ENCODE data around the gene OR2T10. TPM values are rescaled to one million over a fixed set of nuclear protein-coding genes. Genes with fewer than 3 reads are reported as not detected.
"Not testable (repeated sequence)": the region's sequence is repeated elsewhere in the genome, so short reads cannot be mapped to it uniquely, and the experiment has no call there.

OR2T10 gene
- polyA plus RNA-seq, 4 donors: 0.14 to 0.34 TPM; not detected in 2

GRCh38 chr1:248596615-248597014, 885 bp downstream of the OR2T10 start:
- no peak for DNase-seq (ENCODE audit: low read depth in 4 of 4, low spot score in 3 of 4)

DNA sequence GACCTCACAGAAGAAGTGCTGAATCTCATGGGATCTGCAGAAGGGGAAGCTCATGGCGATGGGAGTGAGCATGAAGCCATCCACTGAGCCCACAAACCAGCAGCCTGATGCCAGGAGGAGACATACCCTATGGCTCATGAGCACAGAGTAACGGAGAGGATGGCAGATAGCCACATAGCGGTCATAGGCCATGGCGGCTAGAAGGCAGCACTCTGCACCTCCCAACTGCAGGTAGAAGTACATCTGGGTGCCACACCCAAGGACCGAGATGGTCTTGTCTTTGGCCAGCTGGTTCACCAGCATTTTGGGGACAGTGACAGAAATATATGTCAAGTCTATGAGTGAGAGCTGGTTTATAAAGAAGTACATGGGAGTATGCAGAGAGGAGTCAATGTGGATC, 4.3 kb downstream of the OR2T10 start:
- no peak for DNase-seq (ENCODE audit: low read depth in 4 of 4, low spot score in 3 of 4)

GRCh38 chr1:248592655-248593054, 4.8 kb downstream of the OR2T10 start:
- no peak for DNase-seq (ENCODE audit: low read depth in 4 of 4, low spot score in 3 of 4)

GRCh38 chr1:248590055-248590454, 7.4 kb downstream of the OR2T10 start:
- DNase-seq (ENCODE audit: low read depth in 4 of 4, low spot score in 3 of 4): no peak

- DNase-seq (ENCODE audit: low read depth in 4 of 4, low spot score in 3 of 4): no peak
These were observed 8.2 kb downstream of the OR2T10 start for GRCh38 chr1:248589334-248589733.

DNA sequence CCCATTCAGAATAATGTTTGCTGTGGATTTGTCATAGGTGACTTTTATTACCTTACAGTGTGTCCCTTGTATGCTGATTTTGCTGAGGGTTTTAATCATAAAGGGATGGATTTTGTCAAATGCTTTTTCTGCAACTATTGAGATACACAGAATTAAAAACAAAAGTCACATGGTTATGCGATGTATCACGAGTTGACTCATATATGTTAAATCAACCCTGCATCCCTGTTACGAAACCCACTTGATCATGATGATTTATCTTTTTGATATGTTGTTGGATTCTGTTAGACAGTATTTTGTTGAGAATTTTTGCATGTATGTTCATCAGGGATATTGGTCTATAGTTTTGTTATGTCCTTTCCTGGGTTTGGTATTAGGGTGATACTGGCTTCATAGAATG, 12.2 kb downstream of the OR2T10 start:
- no peak for DNase-seq (ENCODE audit: low read depth in 4 of 4, low spot score in 3 of 4)

- DNase-seq (ENCODE audit: low read depth in 4 of 4, low spot score in 3 of 4): no peak
These were observed 21.1 kb downstream of the OR2T10 start for GRCh38 chr1:248576260-248576980.

DNA sequence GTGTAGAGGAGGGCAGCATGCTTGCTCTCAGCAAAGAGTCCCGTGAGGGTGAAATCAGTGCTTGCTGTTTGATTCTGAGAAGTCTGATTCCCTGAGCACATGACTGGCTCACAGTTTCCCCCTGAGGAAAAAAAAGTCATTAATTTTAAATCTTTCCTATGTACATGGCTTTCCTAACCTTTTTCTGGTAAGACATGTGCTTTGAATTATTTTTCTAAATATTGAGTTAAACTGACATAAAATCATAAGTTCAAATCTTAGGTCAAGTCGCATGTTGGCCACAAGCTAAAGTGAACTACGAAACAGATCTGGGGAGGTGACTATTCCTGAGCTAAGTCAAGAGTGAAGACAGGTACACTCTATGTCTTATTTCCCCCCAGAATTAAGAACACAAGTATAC, 22.8 kb downstream of the OR2T10 start, which contains the start of gene OR2T34:
Gene OR2T34 (minus strand): TSS at position 101 of the 400 bp plus-strand sequence. CDS start 0 bp downstream, at position 101.
- DNase-seq (ENCODE audit: low read depth in 4 of 4, low spot score in 3 of 4): not testable (repeated sequence)

GRCh38 chr1:248573856-248574255, 23.6 kb downstream of the OR2T10 start:
- not testable (repeated sequence) for DNase-seq (ENCODE audit: low read depth in 4 of 4, low spot score in 3 of 4)

DNA sequence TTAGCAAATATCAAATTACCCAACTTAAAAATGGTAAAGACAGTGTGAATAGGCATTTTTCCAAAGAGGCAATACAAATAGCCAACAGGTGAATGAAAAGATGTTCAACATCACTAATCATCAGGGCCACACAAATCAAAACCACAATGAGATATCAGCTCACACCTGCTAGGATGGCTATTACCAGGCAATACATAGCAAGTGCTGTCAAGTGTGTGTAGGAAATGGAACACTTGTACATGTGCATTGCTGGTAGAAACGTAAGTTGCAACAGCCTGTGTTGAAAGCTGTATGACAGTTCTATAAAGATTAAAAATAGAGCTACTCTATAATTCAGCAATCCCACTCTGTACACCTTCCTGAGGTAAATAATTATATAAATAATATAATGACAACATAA, 25.5 kb downstream of the OR2T10 start:
- DNase-seq (ENCODE audit: low read depth in 4 of 4, low spot score in 3 of 4): not testable (repeated sequence)

DNA sequence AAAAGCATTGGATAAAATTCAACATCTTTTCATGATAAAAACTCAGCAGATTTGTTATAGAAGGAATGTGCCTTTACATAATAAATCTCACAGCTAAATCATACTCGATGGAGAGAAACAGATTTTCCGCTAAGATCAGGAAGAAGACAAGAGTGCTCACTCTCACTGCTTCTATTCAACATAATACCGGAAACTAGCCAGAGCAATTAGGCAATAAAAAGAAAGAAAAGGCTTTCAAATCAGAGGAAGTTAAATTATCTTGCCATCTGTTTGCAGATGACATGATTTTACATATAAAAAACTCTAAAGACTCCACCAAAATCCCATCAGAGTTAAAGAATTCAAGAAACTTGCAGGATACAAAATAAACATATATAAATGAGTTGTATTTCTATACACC, 26.7 kb downstream of the OR2T10 start:
- DNase-seq (ENCODE audit: low read depth in 4 of 4, low spot score in 3 of 4): not testable (repeated sequence)

- not testable (repeated sequence) for DNase-seq (ENCODE audit: low read depth in 4 of 4, low spot score in 3 of 4)
These were observed 28.5 kb downstream of the OR2T10 start for GRCh38 chr1:248569049-248569448.

GRCh38 chr1:248565530-248566373, 31.7 kb downstream of the OR2T10 start:
- not testable (repeated sequence) for DNase-seq (ENCODE audit: low read depth in 4 of 4, low spot score in 3 of 4)

- not testable (repeated sequence) for DNase-seq (ENCODE audit: low read depth in 4 of 4, low spot score in 3 of 4)
These were observed 34.8 kb downstream of the OR2T10 start, which contains the start of gene OR2T29 for GRCh38 chr1:248562672-248563071. TSS of gene OR2T29 (minus strand) at chr1:248562772. CDS start at chr1:248559491, 3,281 bp downstream.

DNA sequence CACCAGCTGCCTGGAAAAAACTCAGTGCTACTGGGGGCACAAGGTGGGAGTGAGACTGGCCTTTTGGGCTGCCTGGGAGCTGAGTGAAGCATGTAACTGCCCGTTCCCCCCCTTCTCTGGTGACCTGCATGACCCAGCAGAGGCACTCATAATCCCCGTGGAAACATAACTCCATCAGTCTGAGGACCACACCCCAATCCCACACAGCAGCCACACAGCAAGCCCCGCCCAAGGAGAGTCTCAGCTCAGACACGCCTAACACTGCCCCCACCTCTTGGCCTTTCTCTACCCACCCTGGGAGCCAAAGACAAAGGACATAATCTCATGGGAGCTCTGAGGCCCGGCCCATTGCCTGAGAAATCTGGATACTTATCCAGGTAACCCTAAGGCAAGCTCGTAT, 46.5 kb downstream of the OR2T10 start:
- not testable (repeated sequence) for DNase-seq (ENCODE audit: low read depth in 4 of 4, low spot score in 3 of 4)

GRCh38 chr1:248547383-248547782, 50.1 kb downstream of the OR2T10 start:
- not testable (repeated sequence) for DNase-seq (ENCODE audit: low read depth in 4 of 4, low spot score in 3 of 4)

Other genes starting within 250 kb of the OR2T10 start
- gene OR14C36, start 248.9 kb downstream of the OR2T10 start, polyA plus RNA-seq (ENCODE audit: insufficient read length in 4 of 4): not detected
- not detected for gene OR2T4, start 236.0 kb downstream of the OR2T10 start, polyA plus RNA-seq (ENCODE audit: insufficient read length in 4 of 4)
- gene OR2T6, start 222.0 kb downstream of the OR2T10 start, polyA plus RNA-seq (ENCODE audit: insufficient read length in 4 of 4): under 1 TPM in 2 of 4 donors, not detected in 2; 0.11 TPM
- gene OR2T1, start 194.7 kb downstream of the OR2T10 start, polyA plus RNA-seq (ENCODE audit: insufficient read length in 4 of 4): not detected
- not detected for gene OR2T2, start 152.1 kb downstream of the OR2T10 start, polyA plus RNA-seq (ENCODE audit: insufficient read length in 4 of 4)
- not detected for gene OR2T3, start 124.3 kb downstream of the OR2T10 start, polyA plus RNA-seq (ENCODE audit: insufficient read length in 4 of 4)
- gene OR2T5, start 109.1 kb downstream of the OR2T10 start, polyA plus RNA-seq (ENCODE audit: insufficient read length in 4 of 4): not detected
- under 1 TPM in 1 of 4 donors, not detected in 3; 0.08 TPM for gene OR2G6, start 89.6 kb downstream of the OR2T10 start, polyA plus RNA-seq (ENCODE audit: insufficient read length in 4 of 4)
- not detected for gene OR2T29, start 34.9 kb downstream of the OR2T10 start, polyA plus RNA-seq (ENCODE audit: insufficient read length in 4 of 4)
- not detected for gene OR2T34, start 22.9 kb downstream of the OR2T10 start, polyA plus RNA-seq (ENCODE audit: insufficient read length in 4 of 4)
- gene OR2T11, start 37.4 kb upstream of the OR2T10 start, polyA plus RNA-seq (ENCODE audit: insufficient read length in 4 of 4): not detected
- not detected for gene OR2T35, start 47.6 kb upstream of the OR2T10 start, polyA plus RNA-seq (ENCODE audit: insufficient read length in 4 of 4)
- not detected for gene OR2T27, start 57.8 kb upstream of the OR2T10 start, polyA plus RNA-seq (ENCODE audit: insufficient read length in 4 of 4)
- gene OR14I1, start 105.1 kb upstream of the OR2T10 start, polyA plus RNA-seq (ENCODE audit: insufficient read length in 4 of 4): not detected
- not detected for gene LYPD8, start 158.1 kb upstream of the OR2T10 start, polyA plus RNA-seq (ENCODE audit: insufficient read length in 4 of 4)
- 10 to 100 TPM; 17.0 to 31.5 (median 24.8) TPM for gene SH3BP5L, start 228.2 kb upstream of the OR2T10 start, polyA plus RNA-seq (ENCODE audit: insufficient read length in 4 of 4)
- 10 to 100 TPM; 13.6 to 25.9 (median 20.8) TPM for gene ZNF672, start 240.5 kb upstream of the OR2T10 start, polyA plus RNA-seq (ENCODE audit: insufficient read length in 4 of 4)

Measured in left renal pelvis (tissue), 4 donors.